Heart left ventricle (tissue), 16 donors: Measurements from ENCODE around the gene PRKCB. TPM values are rescaled to one million over a fixed set of nuclear protein-coding genes. Genes with fewer than 3 reads are reported as not detected.

Source experiments
- ATAC-seq, 4 donors: fragments of 200-7000 bp; cut with Tn5 transposase; one replicate each; pipeline ENCODE4 v1.9.1; 2020 to 2022; ENCODE audit warnings: moderate library complexity in 4 of 4, mild to moderate bottlenecking in 3 of 4, moderate number of reproducible peaks in 1 of 4
- DNase-seq, 5 donors: peaks; one replicate each; pipeline ENCODE4 v3.0.0-alpha.2; 2020
- H3K27ac ChIP-seq, 12 donors: fragments of 200-600 bp; sonication (generic) in 4 of 12; one replicate each; pipeline versions ENCODE4 v1.5.0 to v1.8.0; 2016 to 2022; ENCODE audit warnings: mild to moderate bottlenecking in 2 of 12
- H3K27me3 ChIP-seq, 9 donors: fragments of 200-600 bp; sonication (generic) in 2 of 9; one replicate each; pipeline versions ENCODE4 v1.5.1 to v1.8.0; 2016 to 2022; ENCODE audit warnings: mild to moderate bottlenecking in 3 of 9
- H3K36me3 ChIP-seq, 9 donors: fragments of 200-600 bp; sonication (generic) in 2 of 9; one replicate each; pipeline versions ENCODE4 v1.5.0 to v1.8.0; 2018 to 2022; ENCODE audit warnings: mild to moderate bottlenecking in 2 of 9
- H3K4me1 ChIP-seq, 12 donors: fragments of 200-600 bp; sonication (generic) in 4 of 12; one replicate each; pipeline versions ENCODE4 v1.5.0 to v1.8.0; 2016 to 2022; ENCODE audit warnings: mild to moderate bottlenecking in 3 of 12
- H3K4me3 ChIP-seq, 12 donors: fragments of 200-600 bp; sonication (generic) in 4 of 12; one replicate each; pipeline versions ENCODE4 v1.5.0 to v1.8.0; 2017 to 2022; ENCODE audit warnings: mild to moderate bottlenecking in 9 of 12, moderate library complexity in 4 of 12
- H3K9me3 ChIP-seq, 12 donors: fragments of 200-600 bp; sonication (generic) in 4 of 12; one replicate each; pipeline versions ENCODE4 v1.5.0 to v1.8.0; 2016 to 2022; ENCODE audit warnings: mild to moderate bottlenecking in 1 of 12
- CTCF ChIP-seq, 12 donors: fragments of 200-600 bp; sonication (generic) in 4 of 12; IDR thresholded peaks; one replicate each; pipeline versions ENCODE4 v1.5.0 to v1.8.0; 2018 to 2022; ENCODE audit warnings: antibody characterized with exemption in 12 of 12, mild to moderate bottlenecking in 5 of 12
- POLR2A ChIP-seq, 2 donors: fragments of 450-650 bp; IDR thresholded peaks; one replicate each; pipeline ENCODE4 v1.6.1; 2017; ENCODE audit warnings: antibody characterized with exemption in 2 of 2, mild to moderate bottlenecking in 2 of 2, moderate library complexity in 2 of 2
- WGBS, 4 donors: extraction: QIAGEN DNeasy Blood & Tissue Kit in 2 of 4; methylation state at CpG; one replicate each; pipeline versions ENCODE4 v1.1.5 to v1.1.7; 2013 to 2018; 5-methylcytosine and 5-hydroxymethylcytosine counted together
- intact Hi-C, 10 donors: fragments of 100-400 bp; cut with DNase I; formaldehyde crosslinking; loops; one replicate each; pipeline versions ENCODE4 v1.11.1 to v1.14.2; 2022
- polyA plus RNA-seq, 2 donors: library from polyadenylated mRNA; stranded (reverse); fragments of 200-250 nt; gene quantifications; one replicate each; pipeline ENCODE4 v1.2.3, GENCODE V29; 2013
- total RNA-seq, 9 donors: library from RNA; depleted of rRNA in 2 of 9; stranded (reverse); fragments of >200 nt in 2 of 9; fragmentation: NEBNext Ultra II Directional in 3 of 9; extraction: Animal tissue kit (Norgen Biotek cat#: 25700) in 3 of 9; gene quantifications; one replicate each; pipeline versions ENCODE4 v1.1.0 to v1.2.4, GENCODE V29; 2016 to 2023
- donor health status: ischemic (EF 13 %, LVEDD 7.1; RV severe dilation, severe dysfunction).
- donor health status: healthy with polysubstance abuse.
- donor health status: DM: no; HTN: yes; CAD: no.
- donor health status: DM: no; HTN: no; CAD: no.
- donor health status: ischemic (EF 25% LVEDD 6.9; RV normal size, moderate dysfunction).
- donor health status: ischemic (EF 25% LVEDD 5.7; RV mildly dilated, moderate dysfunction).
- donor health status: healthy.
- donor health status: DM: yes; HTN: yes; CAD: no.
- donor health status: ischemic (EF 35%, LVEDD 5.7; RV mildly dilated, moderate dysfunction).
- donor health status: nonischemic (EF 11% LVEDD 7.7; RV severe dilation, severe dysfunction).
- donor health status: DM: yes; HTN: yes; CAD: no.
- donor health status: PGD.
- donor health status: ischemic (EF 29% LVEDD 5.4; RV normal size, mild dysfunction).
- donor health status: nonischemic (EF 23%, LVEDD 6.1; RV moderate dilation, normal function).

PRKCB gene
- total and polyA plus RNA-seq, 11 donors: 0.30 to 18.4 (median 1.7) TPM

GRCh38 chr16:23837553-23838308 is 1.9 kb downstream of the PRKCB start:
- intact Hi-C loops: no loop called here
- H3K9me3 ChIP-seq: no peaks in the 10 kb centered on the region
- no peaks in the 10 kb centered on the region for H3K36me3 ChIP-seq
- ATAC-seq: no peak
- H3K4me1 ChIP-seq: peaks cover 0 to 34% (median 0%) of the 10 kb centered on the region in 12 donors
- no peak for DNase-seq
- no peak for TF ChIP-seq POLR2A (IDR thresholded peaks at IDR 0.05)
- no peak for TF ChIP-seq CTCF (IDR thresholded peaks at IDR 0.05)
- WGBS, 4 donors: 26 to 48% (median 33%) methylated on average over 16 of the region's 16 CpGs
- H3K4me3 ChIP-seq: peak overlapping the region in 2 of 12 donors; percentile 53 to 80
- peak overlapping the region in 1 of 12 donors; percentile 35 for H3K27ac ChIP-seq
- peaks cover 10 to 83% (median 21%) of the 10 kb centered on the region in 9 donors for H3K27me3 ChIP-seq

GRCh38 chr16:23838485-23839142 is 2.8 kb downstream of the PRKCB start:
- ATAC-seq (no peak), DNase-seq (no peak)
- intact Hi-C loops: no loop called here
- H3K36me3 ChIP-seq: no peaks in the 10 kb centered on the region
- peaks cover 0 to 34% (median 0%) of the 10 kb centered on the region in 12 donors for H3K4me1 ChIP-seq
- TF ChIP-seq CTCF (IDR thresholded peaks at IDR 0.05) (no peak), POLR2A (IDR thresholded peaks at IDR 0.05) (no peak)
- no peak overlapping the region for H3K27ac ChIP-seq
- no peaks in the 10 kb centered on the region for H3K9me3 ChIP-seq
- no peak overlapping the region for H3K4me3 ChIP-seq
- 67 to 80% (median 75%) methylated on average over 9 of the region's 9 CpGs for WGBS, 4 donors
- H3K27me3 ChIP-seq: peaks cover 10 to 80% (median 21%) of the 10 kb centered on the region in 9 donors

GRCh38 chr16:23840310-23840709 is 4.5 kb downstream of the PRKCB start:
- TF ChIP-seq CTCF (IDR thresholded peaks at IDR 0.05) (no peak), POLR2A (IDR thresholded peaks at IDR 0.05) (no peak)
- no peak overlapping the region for H3K27ac ChIP-seq
- H3K4me3 ChIP-seq: no peak overlapping the region
- peaks cover 0 to 32% (median 0%) of the 10 kb centered on the region in 12 donors for H3K4me1 ChIP-seq
- WGBS, 4 donors: 57 to 70% (median 67%) methylated on average over 3 of the region's 3 CpGs
- H3K9me3 ChIP-seq: no peaks in the 10 kb centered on the region
- no peaks in the 10 kb centered on the region for H3K36me3 ChIP-seq
- peaks cover 5 to 64% (median 16%) of the 10 kb centered on the region in 9 donors for H3K27me3 ChIP-seq
- DNase-seq: no peak
- ATAC-seq: no peak
- intact Hi-C loops: no loop called here

GRCh38 chr16:23842137-23842600 is 6.4 kb downstream of the PRKCB start:
- no peak overlapping the region for H3K27ac ChIP-seq
- WGBS, 4 donors: 90 to 92% (median 91%) methylated on average over 3 of the region's 3 CpGs
- H3K36me3 ChIP-seq: no peaks in the 10 kb centered on the region
- ATAC-seq (no peak), DNase-seq (no peak)
- intact Hi-C loops: no loop called here
- H3K4me3 ChIP-seq: no peak overlapping the region
- H3K27me3 ChIP-seq: peaks cover 0 to 54% (median 8%) of the 10 kb centered on the region in 9 donors
- no peaks in the 10 kb centered on the region for H3K9me3 ChIP-seq
- TF ChIP-seq POLR2A (IDR thresholded peaks at IDR 0.05): no peak
- no peak for TF ChIP-seq CTCF (IDR thresholded peaks at IDR 0.05)
- H3K4me1 ChIP-seq: peaks cover 0 to 27% (median 0%) of the 10 kb centered on the region in 12 donors
